ENCODE data around the gene ABCA2. TPM values are rescaled to one million over a fixed set of nuclear protein-coding genes. Genes with fewer than 3 reads are reported as not detected.

The ABCA2 gene
- total RNA-seq, 4 donors from 2014 or later: 18.2 to 27.6 (median 23.7) TPM

DNA sequence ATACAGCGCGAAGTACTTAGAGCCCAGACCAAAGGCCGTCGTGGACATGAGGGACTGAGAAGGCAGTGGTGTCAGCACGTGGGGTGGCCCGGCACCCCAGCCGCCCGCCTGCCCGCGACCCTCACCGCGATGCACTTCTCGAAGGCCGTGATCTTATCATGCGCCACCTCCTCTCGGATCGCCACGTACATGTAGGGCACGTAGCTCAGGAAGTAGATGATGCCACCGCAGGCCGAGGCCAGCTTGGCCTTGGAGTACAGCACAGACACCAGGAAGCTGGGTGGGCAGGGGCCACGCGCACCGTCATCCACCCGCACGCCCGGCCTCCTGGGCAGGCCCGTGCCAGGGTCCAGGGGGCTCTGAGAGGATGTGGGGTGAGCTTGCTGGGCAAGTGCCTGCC lies 11.0 kb downstream of the ABCA2 start:
- no peak overlapping the region for H3K4me3 ChIP-seq (ENCODE audit: low read depth, poor library complexity, severe bottlenecking)
- intact Hi-C loops (cut with DNase I; ENCODE audit: low total_unique reads): no loop called here
- TF ChIP-seq POLR2A (IDR thresholded peaks at IDR 0.05): no peak
- TF ChIP-seq, protein P1, sequence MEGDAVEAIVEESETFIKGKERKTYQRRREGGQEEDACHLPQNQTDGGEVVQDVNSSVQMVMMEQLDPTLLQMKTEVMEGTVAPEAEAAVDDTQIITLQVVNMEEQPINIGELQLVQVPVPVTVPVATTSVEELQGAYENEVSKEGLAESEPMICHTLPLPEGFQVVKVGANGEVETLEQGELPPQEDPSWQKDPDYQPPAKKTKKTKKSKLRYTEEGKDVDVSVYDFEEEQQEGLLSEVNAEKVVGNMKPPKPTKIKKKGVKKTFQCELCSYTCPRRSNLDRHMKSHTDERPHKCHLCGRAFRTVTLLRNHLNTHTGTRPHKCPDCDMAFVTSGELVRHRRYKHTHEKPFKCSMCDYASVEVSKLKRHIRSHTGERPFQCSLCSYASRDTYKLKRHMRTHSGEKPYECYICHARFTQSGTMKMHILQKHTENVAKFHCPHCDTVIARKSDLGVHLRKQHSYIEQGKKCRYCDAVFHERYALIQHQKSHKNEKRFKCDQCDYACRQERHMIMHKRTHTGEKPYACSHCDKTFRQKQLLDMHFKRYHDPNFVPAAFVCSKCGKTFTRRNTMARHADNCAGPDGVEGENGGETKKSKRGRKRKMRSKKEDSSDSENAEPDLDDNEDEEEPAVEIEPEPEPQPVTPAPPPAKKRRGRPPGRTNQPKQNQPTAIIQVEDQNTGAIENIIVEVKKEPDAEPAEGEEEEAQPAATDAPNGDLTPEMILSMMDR (IDR thresholded peaks at IDR 0.05): no peak
- no peak for DNase-seq (ENCODE audit: low spot score in 2 of 2)
- 94 to 97% methylated on average over 26 to 27 of the region's 28 CpGs for WGBS, 2 donors

DNA sequence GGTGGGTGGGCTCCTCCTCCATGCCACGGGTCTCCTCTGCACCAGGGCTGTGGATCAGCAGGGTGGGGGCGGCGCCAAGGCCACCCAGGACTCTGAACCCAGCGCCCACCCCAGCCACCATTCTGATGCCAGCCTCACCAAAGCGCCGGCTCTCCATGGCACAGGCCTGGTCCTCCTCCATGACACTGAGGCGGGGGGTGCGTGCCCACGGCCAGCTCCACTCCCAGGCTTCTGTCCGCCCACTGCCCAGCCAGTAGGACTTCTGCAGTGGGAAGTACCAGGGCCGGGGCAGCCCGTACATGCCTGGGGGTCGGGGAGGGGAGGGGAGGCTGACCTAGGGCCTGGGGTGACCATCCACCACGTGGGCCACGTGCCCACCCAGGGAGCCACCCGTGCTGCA lies 11.6 kb downstream of the ABCA2 start:
- TF ChIP-seq, protein P1 (IDR thresholded peaks at IDR 0.05): no peak
- TF ChIP-seq POLR2A (IDR thresholded peaks at IDR 0.05): no peak
- 91 to 94% methylated on average over 6 to 10 of the region's 16 CpGs for WGBS, 2 donors
- DNase-seq (ENCODE audit: low spot score in 2 of 2): no peak
- intact Hi-C loops (cut with DNase I; ENCODE audit: low total_unique reads): no loop called here
- no peak overlapping the region for H3K4me3 ChIP-seq (ENCODE audit: low read depth, poor library complexity, severe bottlenecking)

DNA sequence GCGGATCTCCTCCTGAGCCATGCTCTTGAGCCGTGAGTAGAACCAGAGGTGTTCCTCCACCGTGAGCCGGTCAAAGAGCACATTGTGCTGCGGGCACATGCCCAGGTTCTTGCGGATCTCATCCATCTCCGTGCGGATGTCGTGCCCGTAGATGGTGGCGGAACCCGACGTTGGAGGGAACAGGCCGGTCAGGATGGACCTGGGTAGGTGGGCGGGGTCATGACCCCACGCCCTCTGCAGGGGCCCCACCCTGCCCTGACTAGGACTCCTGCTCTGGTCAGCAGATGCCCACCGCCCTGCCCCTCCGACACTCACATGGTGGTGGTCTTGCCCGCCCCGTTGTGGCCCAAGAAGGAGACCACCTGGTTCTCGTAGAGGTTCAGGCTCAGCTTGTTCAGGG lies 12.1 kb downstream of the ABCA2 start:
- DNase-seq (ENCODE audit: low spot score in 2 of 2): no peak
- intact Hi-C loops (cut with DNase I; ENCODE audit: low total_unique reads): no loop called here
- H3K4me3 ChIP-seq (ENCODE audit: low read depth, poor library complexity, severe bottlenecking): no peak overlapping the region
- TF ChIP-seq POLR2A (IDR thresholded peaks at IDR 0.05): no peak
- TF ChIP-seq, protein P1 (IDR thresholded peaks at IDR 0.05): no peak
- WGBS, 2 donors: 97 to 98% methylated on average over 20 to 21 of the region's 21 CpGs

DNA sequence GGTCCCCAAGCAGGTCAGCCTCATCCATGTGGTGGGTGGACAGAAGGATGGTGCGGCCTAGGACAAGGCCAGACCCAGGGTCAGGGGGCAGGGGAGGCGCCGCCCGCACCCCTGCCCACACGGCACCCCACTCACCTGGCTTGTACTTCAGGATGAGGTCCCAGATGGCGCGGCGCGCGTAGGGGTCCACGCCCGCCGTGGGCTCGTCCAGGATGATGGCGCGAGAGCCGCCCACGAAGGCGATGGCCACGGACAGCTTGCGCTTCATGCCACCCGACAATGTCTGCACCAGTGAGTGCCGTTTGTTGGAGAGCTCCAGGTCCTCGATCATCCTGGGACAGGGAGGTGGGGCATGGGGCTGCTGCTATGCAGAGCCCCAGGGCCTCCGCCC lies 12.5 kb downstream of the ABCA2 start:
- intact Hi-C loops (cut with DNase I; ENCODE audit: low total_unique reads): no loop called here
- WGBS, 2 donors: 95 to 98% methylated on average over 25 of the region's 25 CpGs
- no peak overlapping the region for H3K4me3 ChIP-seq (ENCODE audit: low read depth, poor library complexity, severe bottlenecking)
- DNase-seq (ENCODE audit: low spot score in 2 of 2): no peak
- TF ChIP-seq, protein P1 (IDR thresholded peaks at IDR 0.05): no peak
- no peak for TF ChIP-seq POLR2A (IDR thresholded peaks at IDR 0.05)

DNA sequence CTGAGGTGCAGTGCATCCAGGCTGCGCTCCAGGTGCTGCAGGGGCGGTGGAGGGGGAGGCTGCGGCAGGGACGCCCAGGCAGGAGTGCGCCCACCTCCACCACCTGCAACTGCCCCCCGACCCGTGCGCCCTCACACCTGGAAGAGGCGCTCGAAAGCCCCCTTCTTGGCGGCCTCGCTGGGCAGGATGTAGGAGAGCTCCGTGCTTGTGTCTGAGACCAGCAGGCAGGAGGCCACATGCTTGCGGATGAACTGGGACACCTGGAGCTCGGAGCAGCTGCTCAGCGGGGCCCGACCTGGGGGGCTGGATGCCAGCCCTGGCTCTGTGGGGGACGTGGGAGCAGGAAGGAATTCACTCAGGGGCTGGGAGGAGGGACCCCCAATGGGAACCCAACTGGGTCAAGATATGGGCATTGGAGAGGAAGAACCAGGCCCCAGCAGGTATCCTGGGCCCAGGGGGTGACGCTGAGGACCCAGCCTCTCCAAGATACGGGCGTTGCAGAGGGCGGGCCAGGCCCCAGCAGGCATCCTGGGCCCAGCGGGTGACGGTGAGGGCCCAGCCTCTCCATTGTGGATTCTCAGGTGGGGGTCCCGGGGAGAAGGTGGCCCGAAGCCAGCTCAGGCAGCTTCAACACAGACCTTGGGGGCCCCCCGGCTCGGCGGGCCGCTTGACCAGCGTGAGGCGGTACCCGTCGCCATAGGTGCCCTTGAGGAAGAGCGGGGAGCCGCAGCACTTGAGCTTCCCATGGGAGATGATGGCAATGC lies 13.1 kb downstream of the ABCA2 start:
- intact Hi-C loops (cut with DNase I; ENCODE audit: low total_unique reads): no loop called here
- WGBS, 2 donors: 92 to 95% methylated on average over 28 to 35 of the region's 36 CpGs
- no peak for DNase-seq (ENCODE audit: low spot score in 2 of 2)
- TF ChIP-seq, protein P1 (IDR thresholded peaks at IDR 0.05): no peak
- no peak for TF ChIP-seq POLR2A (IDR thresholded peaks at IDR 0.05)
- no peak overlapping the region for H3K4me3 ChIP-seq (ENCODE audit: low read depth, poor library complexity, severe bottlenecking)

DNA sequence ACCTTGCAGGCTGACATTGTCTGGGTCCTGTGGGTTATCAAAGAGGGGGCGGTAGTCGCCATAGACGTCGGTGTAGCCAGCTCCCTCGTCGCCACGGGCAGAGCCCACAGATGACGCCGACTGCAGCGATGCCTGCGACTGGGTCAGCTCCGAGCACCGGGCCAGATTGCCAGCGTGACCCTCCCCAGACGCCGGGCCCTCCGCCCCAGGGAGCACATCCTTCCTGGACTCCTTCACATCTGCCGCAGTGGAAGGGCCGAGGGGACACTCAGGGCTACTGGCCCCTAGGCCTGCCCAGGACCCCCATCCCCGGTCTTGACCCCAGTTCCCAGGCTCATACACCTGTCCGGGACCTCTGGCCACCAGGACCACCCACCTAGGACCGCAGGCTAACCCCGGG lies 13.9 kb downstream of the ABCA2 start:
- TF ChIP-seq, protein P1 (IDR thresholded peaks at IDR 0.05): no peak
- no peak for TF ChIP-seq POLR2A (IDR thresholded peaks at IDR 0.05)
- no peak for DNase-seq (ENCODE audit: low spot score in 2 of 2)
- no peak overlapping the region for H3K4me3 ChIP-seq (ENCODE audit: low read depth, poor library complexity, severe bottlenecking)
- intact Hi-C loops (cut with DNase I; ENCODE audit: low total_unique reads): no loop called here
- 87 to 91% methylated on average over 15 to 23 of the region's 23 CpGs for WGBS, 2 donors
